ENCODE measurements around the gene MZF1. TPM values are rescaled to one million over a fixed set of nuclear protein-coding genes. Genes with fewer than 3 reads are reported as not detected.

The MZF1 gene
- polyA plus RNA-seq, 3 donors = 1.6 to 55.6 (median 1.7) TPM

DNA sequence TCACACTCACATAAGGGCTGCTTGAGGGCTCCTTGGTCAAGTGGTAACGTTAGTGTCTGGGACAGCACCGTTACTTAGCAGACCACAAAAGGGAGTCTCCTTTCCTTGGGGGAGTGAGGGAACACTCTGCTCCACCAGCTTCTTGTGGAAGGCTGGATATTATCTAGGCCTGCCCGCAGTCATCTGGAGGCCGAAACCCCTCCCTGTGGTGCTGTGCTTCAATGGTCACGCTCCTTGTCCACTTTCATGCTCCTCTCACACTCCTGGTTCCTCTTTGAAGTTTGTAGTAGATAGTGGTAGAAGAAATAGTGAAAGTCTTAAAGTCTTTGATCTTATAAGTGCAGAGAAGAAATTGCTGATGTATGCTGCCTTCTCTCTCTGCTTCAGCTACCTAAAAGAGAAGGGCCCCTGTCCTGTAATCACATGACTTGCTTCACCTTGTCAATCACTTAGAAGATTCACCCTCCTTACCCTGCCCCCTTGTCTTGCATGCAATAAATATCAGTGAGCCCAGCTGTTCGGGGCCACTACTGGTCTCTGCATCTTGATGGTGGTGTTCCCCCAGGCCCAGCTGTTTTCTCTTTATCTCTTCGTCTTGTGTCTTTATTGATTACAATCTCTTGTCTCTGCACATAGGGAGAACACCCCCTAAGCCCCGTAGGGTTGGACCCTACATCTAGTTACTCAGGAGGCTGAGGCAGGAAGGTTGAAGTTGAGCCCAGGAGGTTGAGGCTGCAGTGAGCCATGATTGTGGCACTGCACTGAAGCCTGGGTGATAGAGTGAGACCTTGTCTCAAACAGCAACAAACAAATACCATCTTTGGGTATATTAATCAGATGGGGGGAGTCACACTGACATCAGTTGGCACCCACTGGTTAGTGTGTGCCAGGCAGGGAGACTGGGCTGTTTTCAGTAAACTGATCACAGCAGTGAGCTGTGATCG lies 11.6 kb upstream of the MZF1 start:
- no peak overlapping the region for H3K4me3 ChIP-seq (replicated peaks in 1 of 3; ENCODE audit: low read depth in 2 of 3, low read length in 3 of 3)
- H3K36me3 ChIP-seq (replicated peaks in 1 of 2; ENCODE audit: control insufficient read depth in 1 of 2, insufficient read depth in 2 of 2, low read length in 2 of 2) = peaks cover 12 to 27% of the 10 kb centered on the region in 2 donors
- H3K27me3 Mint-ChIP-seq (ENCODE audit: low read depth in 3 of 3) = peaks cover 0 to 5% (median 3%) of the 10 kb centered on the region in 3 donors
- no peaks in the 10 kb centered on the region for H3K9me3 ChIP-seq (replicated peaks in 1 of 2; ENCODE audit: control insufficient read depth in 1 of 2, insufficient read depth in 1 of 2, low read length in 2 of 2)
- H3K9me3 Mint-ChIP-seq = peaks cover 0 to 1% (median 0%) of the 10 kb centered on the region in 7 donors
- no peak overlapping the region for H2AFZ ChIP-seq (ENCODE audit: insufficient read depth, low read depth, low read length, poor library complexity, severe bottlenecking)
- H4K20me1 ChIP-seq (ENCODE audit: insufficient read depth, low read length) = peaks cover 6% of the 10 kb centered on the region
- H3K27me3 ChIP-seq (ENCODE audit: control insufficient read depth in 2 of 2, insufficient read depth in 2 of 2, low read length in 2 of 2) = no peaks in the 10 kb centered on the region
- peak overlapping the region in 4 of 7 donors; percentile 48 to 68 (median 60) for H3K27ac Mint-ChIP-seq
- peaks cover 6% of the 10 kb centered on the region for H3K4me1 Mint-ChIP-seq
- H3K4me3 Mint-ChIP-seq = no peak overlapping the region
- peaks cover 0 to 2% of the 10 kb centered on the region in 2 donors for H3K4me1 ChIP-seq (ENCODE audit: control insufficient read depth in 1 of 2, insufficient read depth in 2 of 2, low read length in 2 of 2)
- H3K27ac ChIP-seq (ENCODE audit: low read depth in 1 of 2, low read length in 2 of 2) = no peak overlapping the region
- no CpG with 5 or more reads among the region's 9 CpGs for WGBS (ENCODE audit: insufficient coverage)
- no peak overlapping the region for H3K9ac ChIP-seq (ENCODE audit: insufficient read depth, low read length, poor library complexity, severe bottlenecking)
- H3K79me2 ChIP-seq (ENCODE audit: insufficient read depth, low read length) = no peaks in the 10 kb centered on the region
- TF ChIP-seq, protein P1, sequence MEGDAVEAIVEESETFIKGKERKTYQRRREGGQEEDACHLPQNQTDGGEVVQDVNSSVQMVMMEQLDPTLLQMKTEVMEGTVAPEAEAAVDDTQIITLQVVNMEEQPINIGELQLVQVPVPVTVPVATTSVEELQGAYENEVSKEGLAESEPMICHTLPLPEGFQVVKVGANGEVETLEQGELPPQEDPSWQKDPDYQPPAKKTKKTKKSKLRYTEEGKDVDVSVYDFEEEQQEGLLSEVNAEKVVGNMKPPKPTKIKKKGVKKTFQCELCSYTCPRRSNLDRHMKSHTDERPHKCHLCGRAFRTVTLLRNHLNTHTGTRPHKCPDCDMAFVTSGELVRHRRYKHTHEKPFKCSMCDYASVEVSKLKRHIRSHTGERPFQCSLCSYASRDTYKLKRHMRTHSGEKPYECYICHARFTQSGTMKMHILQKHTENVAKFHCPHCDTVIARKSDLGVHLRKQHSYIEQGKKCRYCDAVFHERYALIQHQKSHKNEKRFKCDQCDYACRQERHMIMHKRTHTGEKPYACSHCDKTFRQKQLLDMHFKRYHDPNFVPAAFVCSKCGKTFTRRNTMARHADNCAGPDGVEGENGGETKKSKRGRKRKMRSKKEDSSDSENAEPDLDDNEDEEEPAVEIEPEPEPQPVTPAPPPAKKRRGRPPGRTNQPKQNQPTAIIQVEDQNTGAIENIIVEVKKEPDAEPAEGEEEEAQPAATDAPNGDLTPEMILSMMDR (IDR thresholded peaks at IDR 0.05) = no peak
- intact Hi-C loops (cut with micrococcal nuclease) = no loop called here
- DNase-seq = peak in 1 of 3 donors; percentile 0
- no peak overlapping the region for H3K4me2 ChIP-seq (replicated peaks; ENCODE audit: extremely low read depth, low read length, poor library complexity, severe bottlenecking)
- peaks cover 22 to 37% of the 10 kb centered on the region in 2 donors for H3K36me3 Mint-ChIP-seq

DNA sequence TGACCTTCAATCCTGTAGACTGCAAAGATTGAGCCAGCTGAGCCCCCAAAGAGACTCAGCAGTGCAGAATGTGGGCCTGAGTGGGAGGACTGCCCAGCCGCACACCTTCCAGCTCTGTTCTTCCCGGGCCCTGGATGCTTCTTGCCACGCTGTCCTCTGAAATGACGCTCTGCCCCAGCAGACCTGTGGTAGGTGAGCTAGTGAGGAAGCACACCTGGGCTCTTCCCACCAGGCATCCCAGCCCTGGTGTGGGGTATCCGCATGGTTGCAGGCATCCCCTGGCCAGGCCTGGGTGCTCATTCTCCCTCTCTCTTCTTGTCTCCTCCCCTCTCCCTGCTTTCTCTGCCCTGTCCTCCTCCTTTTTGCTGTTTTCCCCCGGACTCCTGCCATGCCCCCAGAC lies 9.8 kb upstream of the MZF1 start:
- peak overlapping the region in 1 of 7 donors; percentile 75 for H3K27ac Mint-ChIP-seq
- 100% methylated on average over 3 of the region's 6 CpGs for WGBS (ENCODE audit: insufficient coverage)
- Histone ChIP-seq H3K36me3 (replicated peaks in 1 of 2; ENCODE audit: control insufficient read depth in 1 of 2, insufficient read depth in 2 of 2, low read length in 2 of 2) (peaks cover 12 to 27% of the 10 kb centered on the region in 2 donors), H3K27ac (ENCODE audit: low read depth in 1 of 2, low read length in 2 of 2) (no peak overlapping the region), H3K4me1 (ENCODE audit: control insufficient read depth in 1 of 2, insufficient read depth in 2 of 2, low read length in 2 of 2) (peaks cover 0 to 2% of the 10 kb centered on the region in 2 donors), H4K20me1 (ENCODE audit: insufficient read depth, low read length) (peaks cover 6% of the 10 kb centered on the region), H3K27me3 (ENCODE audit: control insufficient read depth in 2 of 2, insufficient read depth in 2 of 2, low read length in 2 of 2) (no peaks in the 10 kb centered on the region), H3K4me2 (replicated peaks; ENCODE audit: extremely low read depth, low read length, poor library complexity, severe bottlenecking) (no peak overlapping the region), H3K79me2 (ENCODE audit: insufficient read depth, low read length) (peaks cover 6% of the 10 kb centered on the region), H3K9ac (ENCODE audit: insufficient read depth, low read length, poor library complexity, severe bottlenecking) (no peak overlapping the region), H2AFZ (ENCODE audit: insufficient read depth, low read depth, low read length, poor library complexity, severe bottlenecking) (no peak overlapping the region), H3K4me3 (replicated peaks in 1 of 3; ENCODE audit: low read depth in 2 of 3, low read length in 3 of 3) (no peak overlapping the region), H3K9me3 (replicated peaks in 1 of 2; ENCODE audit: control insufficient read depth in 1 of 2, insufficient read depth in 1 of 2, low read length in 2 of 2) (no peaks in the 10 kb centered on the region)
- peaks cover 11% of the 10 kb centered on the region for H3K4me1 Mint-ChIP-seq
- intact Hi-C loops (cut with micrococcal nuclease) = no loop called here
- H3K36me3 Mint-ChIP-seq = peaks cover 30 to 41% of the 10 kb centered on the region in 2 donors
- no peak overlapping the region for H3K4me3 Mint-ChIP-seq
- TF ChIP-seq, protein P1 (IDR thresholded peaks at IDR 0.05) = no peak
- peak in 1 of 3 donors; percentile 3 for DNase-seq
- H3K9me3 Mint-ChIP-seq = peaks cover 0 to 1% (median 0%) of the 10 kb centered on the region in 7 donors
- peaks cover 0 to 5% (median 3%) of the 10 kb centered on the region in 3 donors for H3K27me3 Mint-ChIP-seq (ENCODE audit: low read depth in 3 of 3)
